Hematopoietic multipotent progenitor cell treated with erythropoietin and hydrocortisone succinate and interleukin-3 and kit ligand, for 15 days (in vitro differentiated cells): ENCODE results near the gene RENBP.

Experiments
- DNase-seq: peaks from one replicate; pipeline ENCODE4 v3.0.0-alpha.2; 2015; ENCODE audit warnings: low spot score

The RENBP gene

GRCh38 chrX:153917869-153918268, 26.6 kb downstream of the RENBP start:
- no peak for DNase-seq

- no peak for DNase-seq
Observed at GRCh38 chrX:153913701-153914100, 30.7 kb downstream of the RENBP start.

- DNase-seq = no peak
Observed at GRCh38 chrX:153913211-153913610, 31.2 kb downstream of the RENBP start.

- DNase-seq = no peak
Observed at GRCh38 chrX:153911798-153912197, 32.6 kb downstream of the RENBP start.

GRCh38 chrX:153910446-153910845, 34.0 kb downstream of the RENBP start:
- DNase-seq = no peak

GRCh38 chrX:153909980-153910360, 34.5 kb downstream of the RENBP start:
- DNase-seq = no peak

GRCh38 chrX:153909024-153909979, 35.1 kb downstream of the RENBP start:
- no peak for DNase-seq

GRCh38 chrX:153908219-153908860, 36.1 kb downstream of the RENBP start:
- no peak for DNase-seq

GRCh38 chrX:153907456-153907855, 37.0 kb downstream of the RENBP start:
- DNase-seq = no peak

GRCh38 chrX:153906126-153906917, 38.1 kb downstream of the RENBP start:
- no peak for DNase-seq

- DNase-seq = no peak
Observed at GRCh38 chrX:153905481-153906095, 38.9 kb downstream of the RENBP start.

GRCh38 chrX:153903991-153904957, 40.2 kb downstream of the RENBP start, which contains the start of gene AVPR2:
TSS of gene AVPR2 (plus strand) at chrX:153904673. CDS start at chrX:153905146, 473 bp downstream.
- DNase-seq = no peak

GRCh38 chrX:153903238-153903980, 41.0 kb downstream of the RENBP start:
- no peak for DNase-seq

GRCh38 chrX:153902385-153902784, 42.1 kb downstream of the RENBP start:
- DNase-seq = no peak

- DNase-seq = no peak
Observed at GRCh38 chrX:153901753-153902140, 42.7 kb downstream of the RENBP start.

- DNase-seq = no peak
Observed at GRCh38 chrX:153900831-153901752, 43.4 kb downstream of the RENBP start.

GRCh38 chrX:153897899-153898298, 46.5 kb downstream of the RENBP start:
- DNase-seq = peak; percentile 54

GRCh38 chrX:153889123-153889522, 55.3 kb downstream of the RENBP start:
- DNase-seq = no peak

GRCh38 chrX:153888344-153888743, 56.1 kb downstream of the RENBP start:
- DNase-seq = no peak
